NCI-H2081 (cell line): ENCODE data around the gene SUPT6H.

Experiments used
- DNase-seq, 2 experiments: peaks; one replicate each; lab custom pipeline; 2025; lab: John Stamatoyannopoulos, UW

Gene SUPT6H

GRCh38 chr17:28702026-28702751 is 40.2 kb downstream of the SUPT6H start:
- peak; percentile 42 to 68 for DNase-seq

- DNase-seq, result no peak
Observed at GRCh38 chr17:28702752-28703150, 40.7 kb downstream of the SUPT6H start.

- no peak for DNase-seq
Observed at GRCh38 chr17:28703552-28704218, 41.7 kb downstream of the SUPT6H start.

- no peak for DNase-seq
Observed at GRCh38 chr17:28704219-28704858, 42.3 kb downstream of the SUPT6H start.

- no peak for DNase-seq
Observed at GRCh38 chr17:28705074-28705659, 43.2 kb downstream of the SUPT6H start.

GRCh38 chr17:28705728-28706334 is 43.8 kb downstream of the SUPT6H start:
- no peak for DNase-seq

- no peak for DNase-seq
Observed at GRCh38 chr17:28706471-28707338, 44.7 kb downstream of the SUPT6H start.

- DNase-seq, result no peak
Observed at GRCh38 chr17:28707339-28707720, 45.3 kb downstream of the SUPT6H start.

GRCh38 chr17:28710861-28711722 is 49.1 kb downstream of the SUPT6H start:
- peak; percentile 71 to 78 for DNase-seq

- no peak for DNase-seq
Observed at GRCh38 chr17:28711723-28712031, 49.7 kb downstream of the SUPT6H start, which contains the start of gene PROCA1. Gene PROCA1, minus strand, starts transcription at chr17:28711888. Its CDS starts 228 bp downstream, at chr17:28711660.

- no peak for DNase-seq
Observed at GRCh38 chr17:28712032-28712704, 50.2 kb downstream of the SUPT6H start.

GRCh38 chr17:28712705-28713415 is 50.9 kb downstream of the SUPT6H start:
- no peak for DNase-seq

- no peak for DNase-seq
Observed at GRCh38 chr17:28714281-28714680, 52.3 kb downstream of the SUPT6H start.

- no peak for DNase-seq
Observed at GRCh38 chr17:28715217-28715616, 53.2 kb downstream of the SUPT6H start.

GRCh38 chr17:28716740-28717577 is 55.0 kb downstream of the SUPT6H start:
- DNase-seq, result no peak

- no peak for DNase-seq
Observed at GRCh38 chr17:28717578-28718332, 55.8 kb downstream of the SUPT6H start, which contains the start of gene RAB34. Gene RAB34, minus strand, starts transcription at chr17:28717868. Its CDS starts 602 bp downstream, at chr17:28717266.

GRCh38 chr17:28718333-28719020 is 56.5 kb downstream of the SUPT6H start:
- no peak for DNase-seq
